Superior temporal gyrus (tissue), 1 donor: Measurements from ENCODE around the gene EMC10.
"Not testable (repeated sequence)": the region's sequence is repeated elsewhere in the genome, so short reads cannot be mapped to it uniquely, and the experiment has no call there.

Source experiments
- DNase-seq: peaks from one replicate; pipeline ENCODE4 v3.0.0-alpha.2; 2016; ENCODE audit errors: extremely low spot score

EMC10 gene

DNA sequence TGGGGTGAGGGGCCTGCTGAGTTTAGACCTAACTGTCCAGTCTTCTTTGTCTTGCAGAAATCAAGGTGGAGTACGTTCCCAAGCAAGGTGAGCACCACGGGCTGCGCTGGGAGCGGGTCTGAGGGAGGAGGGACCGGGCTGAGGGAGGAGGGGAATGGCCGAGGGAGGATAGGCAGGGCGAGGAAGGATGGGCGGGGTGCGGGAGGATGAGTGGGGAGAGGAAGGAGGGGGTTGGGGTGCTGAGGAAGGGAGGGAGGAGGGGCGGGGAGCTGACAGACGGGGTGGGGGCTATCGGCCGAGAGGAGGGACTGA is 25.1 kb upstream of the EMC10 start:
- no peak for DNase-seq

DNA sequence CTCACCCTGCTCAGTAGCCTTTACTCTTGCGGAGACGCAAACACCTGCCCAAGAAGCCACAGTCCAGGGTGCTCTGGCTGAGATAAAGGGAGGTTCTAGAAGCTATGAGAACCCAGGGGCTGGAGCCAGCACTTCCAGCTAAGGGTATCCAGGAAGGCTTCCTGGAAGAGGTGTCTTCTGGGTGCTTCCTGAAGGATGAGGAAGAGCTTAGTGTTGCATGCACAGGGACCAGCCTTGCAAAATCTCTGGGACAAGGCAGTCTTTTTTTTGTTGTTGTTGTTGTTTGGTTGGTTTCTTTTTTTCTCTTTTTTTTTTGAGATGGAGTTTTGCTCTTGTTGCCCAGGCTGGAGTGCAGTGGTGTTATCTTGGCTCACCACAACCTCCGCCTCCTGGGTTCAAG is 23.1 kb upstream of the EMC10 start:
- no peak for DNase-seq

DNA sequence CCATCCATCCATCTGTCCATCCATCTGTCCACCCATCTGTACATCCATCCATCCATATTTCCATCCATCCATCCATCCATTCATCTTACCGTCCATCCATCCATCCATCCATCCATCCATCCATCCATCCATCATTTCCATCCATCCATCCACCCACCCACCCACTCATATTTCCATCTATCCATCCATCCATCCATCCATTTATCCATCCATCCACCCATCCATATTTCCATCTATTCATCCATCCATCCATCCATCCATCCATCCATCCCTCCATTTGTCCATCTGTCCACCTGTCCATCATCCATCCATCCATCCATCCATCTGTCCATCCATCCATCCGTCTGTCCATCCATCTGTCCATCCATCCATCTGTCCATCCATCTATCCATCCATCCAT is 20.3 kb upstream of the EMC10 start:
- DNase-seq, result no peak

DNA sequence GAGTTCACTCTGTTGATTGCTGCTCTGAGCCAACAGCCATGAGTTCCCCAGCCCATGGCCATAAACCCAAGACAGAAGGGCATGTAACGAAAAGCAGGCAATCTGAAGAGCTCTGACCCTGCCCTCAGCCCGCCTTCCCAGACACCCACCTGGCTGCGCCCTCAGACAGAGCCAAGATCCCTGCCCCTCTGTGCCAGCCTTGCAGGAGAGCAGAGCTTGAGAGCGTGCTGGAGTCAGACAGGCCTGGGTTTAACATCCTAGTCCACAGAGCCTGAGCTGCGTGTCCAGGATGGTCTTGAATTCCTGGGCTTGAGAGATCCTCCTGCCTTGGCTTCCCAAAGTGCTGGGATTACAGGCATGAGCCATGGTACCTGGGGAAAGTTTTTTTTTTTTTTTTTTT is 19.0 kb upstream of the EMC10 start:
- no peak for DNase-seq

DNA sequence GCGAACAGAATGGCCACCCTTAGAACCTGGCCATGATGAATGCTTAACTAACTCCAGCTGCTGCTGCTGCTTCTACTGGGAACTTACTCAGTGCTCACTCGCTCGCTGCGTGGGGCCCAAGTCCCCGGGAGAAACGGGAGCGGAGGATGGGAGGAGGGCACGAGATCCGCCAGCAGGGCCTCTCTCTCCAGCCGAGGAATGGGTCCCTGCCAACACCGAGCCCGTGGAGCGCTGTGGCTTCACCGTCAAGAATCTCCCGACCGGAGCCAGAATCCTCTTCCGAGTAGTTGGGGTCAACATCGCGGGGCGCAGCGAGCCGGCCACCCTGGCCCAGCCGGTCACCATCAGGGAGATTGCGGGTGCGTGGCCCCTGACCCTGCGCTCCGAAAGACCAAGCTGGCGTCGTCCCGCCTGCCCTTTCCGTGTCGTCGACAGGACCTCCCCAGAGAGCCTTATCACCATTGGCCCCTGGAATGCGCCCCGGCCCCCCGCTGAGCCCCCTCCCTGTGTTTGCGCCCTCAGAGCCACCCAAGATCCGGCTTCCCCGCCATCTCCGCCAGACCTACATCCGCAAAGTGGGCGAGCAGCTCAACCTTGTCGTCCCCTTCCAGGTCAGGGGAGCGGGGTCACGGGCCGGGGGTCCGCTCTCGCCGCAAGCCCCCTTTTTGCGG is 17.8 kb upstream of the EMC10 start:
- no peak for DNase-seq

DNA sequence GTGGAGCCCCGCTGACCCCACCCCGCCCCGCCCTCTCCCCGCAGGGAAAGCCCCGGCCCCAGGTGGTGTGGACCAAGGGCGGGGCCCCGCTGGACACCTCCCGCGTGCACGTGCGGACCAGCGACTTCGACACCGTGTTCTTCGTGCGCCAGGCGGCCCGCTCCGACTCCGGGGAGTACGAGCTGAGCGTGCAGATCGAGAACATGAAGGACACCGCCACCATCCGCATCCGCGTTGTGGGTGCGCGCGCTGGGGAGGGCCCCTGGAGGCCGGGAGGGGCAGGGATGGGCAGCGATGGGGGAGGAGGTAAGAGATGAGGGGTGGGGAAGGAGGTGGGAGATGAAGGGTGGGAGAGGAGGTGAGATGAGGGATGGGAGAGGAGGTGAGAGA is 17.2 kb upstream of the EMC10 start:
- no peak for DNase-seq

DNA sequence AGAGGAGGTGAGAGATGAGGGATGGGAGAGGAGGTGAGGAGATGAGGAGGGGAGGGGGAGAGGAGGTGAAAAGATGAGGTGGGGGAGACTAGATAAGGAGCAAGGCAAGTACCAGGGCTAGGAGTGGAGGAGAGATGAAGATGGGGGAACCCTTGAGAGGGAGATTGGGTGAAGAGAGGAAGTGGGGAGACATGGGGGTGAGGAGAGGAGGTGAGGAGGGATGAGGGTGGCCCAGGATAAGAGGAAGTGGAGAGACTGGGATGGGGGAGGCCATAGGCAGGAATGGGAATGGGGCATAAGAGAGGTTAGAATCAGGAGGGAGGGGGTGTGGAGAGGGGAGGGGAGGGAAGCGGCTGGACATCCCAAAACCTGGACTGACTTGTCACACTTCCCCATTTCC is 16.7 kb upstream of the EMC10 start:
- DNase-seq, result no peak

DNA sequence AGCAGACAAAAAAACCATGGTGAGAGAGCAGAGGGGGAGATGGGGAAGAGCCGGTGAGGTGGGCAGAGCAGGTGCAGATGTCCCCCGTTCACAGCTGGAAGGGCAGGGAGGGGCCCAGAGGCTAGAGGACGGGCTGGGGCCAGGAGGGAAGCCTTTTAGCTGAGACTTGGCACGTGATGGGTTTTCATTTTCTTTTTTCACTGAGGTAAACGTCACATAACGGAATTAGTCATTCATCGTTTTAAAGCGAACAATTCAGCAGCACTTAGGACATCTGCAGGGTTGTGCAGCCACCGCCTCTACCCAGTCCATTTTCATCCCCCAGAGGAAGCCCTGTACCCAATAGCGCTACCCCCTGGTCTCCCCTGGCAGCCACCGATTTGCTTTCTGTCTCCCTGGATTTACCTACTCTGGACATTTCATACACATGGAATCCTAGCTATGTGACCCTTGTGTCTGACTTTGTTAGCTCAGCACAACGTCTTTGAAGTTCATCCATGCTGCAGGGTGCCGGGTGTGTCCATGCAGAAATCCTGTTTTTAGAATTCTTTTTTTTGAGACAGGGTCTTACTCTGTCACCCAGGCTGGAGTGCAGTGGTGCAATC is 16.0 kb upstream of the EMC10 start:
- DNase-seq, result no peak

DNA sequence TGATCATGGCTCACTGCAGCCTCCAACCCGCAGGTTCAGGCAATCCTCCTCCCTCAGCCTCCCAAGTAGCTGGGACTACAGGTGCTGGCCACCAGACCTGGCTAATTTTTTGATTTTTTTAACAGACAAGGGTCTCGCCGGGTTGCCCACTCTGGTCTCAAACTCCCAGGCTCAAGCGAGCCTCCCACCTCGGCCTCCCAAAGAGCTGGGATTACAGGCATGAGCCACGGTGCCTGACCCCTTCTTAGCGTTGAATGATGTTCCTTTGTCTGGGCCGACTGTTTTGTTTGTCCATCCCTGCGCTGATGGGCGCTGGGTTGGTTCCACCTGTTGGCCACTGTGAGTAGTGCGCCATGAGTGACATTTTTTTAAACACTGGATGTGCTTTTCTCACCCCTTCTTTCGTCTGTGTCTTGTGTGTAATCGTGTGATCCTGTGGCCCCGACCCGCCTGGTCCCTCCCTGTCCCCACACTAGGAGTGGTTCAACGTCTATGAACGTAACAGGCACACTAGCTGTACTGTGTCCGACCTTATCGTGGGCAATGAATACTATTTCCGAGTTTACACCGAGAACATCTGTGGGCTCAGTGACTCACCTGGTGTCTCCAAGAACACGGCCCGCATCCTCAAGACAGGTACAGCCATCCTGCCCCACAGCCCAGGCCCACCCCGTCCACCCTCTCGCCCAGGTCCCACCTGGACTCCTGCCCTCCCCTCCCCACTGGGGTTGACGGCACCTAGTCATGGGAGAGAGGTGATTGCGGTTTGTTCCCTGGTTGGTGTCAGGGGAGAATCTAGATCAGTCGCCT is 15.0 kb upstream of the EMC10 start:
- peak; percentile 79 for DNase-seq

DNA sequence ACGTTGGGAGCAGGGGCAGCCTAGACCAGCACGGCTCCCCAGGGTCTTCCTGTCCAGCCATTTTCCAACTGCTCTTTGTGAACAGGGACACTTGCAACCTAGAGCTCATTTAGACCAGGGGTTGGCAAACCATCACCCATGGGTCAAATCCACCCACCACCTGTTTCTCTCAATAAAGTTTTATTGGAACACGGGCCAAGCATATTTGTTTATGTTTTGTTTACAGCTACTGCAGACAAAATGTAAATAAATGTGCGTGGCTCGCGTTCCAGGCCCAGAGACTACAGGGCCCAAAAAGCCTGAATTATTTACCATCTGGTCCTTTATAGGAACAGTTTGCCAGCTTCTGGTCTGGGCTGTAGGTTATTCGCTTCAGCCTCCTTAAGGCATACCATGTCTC is 13.3 kb upstream of the EMC10 start:
- DNase-seq, result no peak

DNA sequence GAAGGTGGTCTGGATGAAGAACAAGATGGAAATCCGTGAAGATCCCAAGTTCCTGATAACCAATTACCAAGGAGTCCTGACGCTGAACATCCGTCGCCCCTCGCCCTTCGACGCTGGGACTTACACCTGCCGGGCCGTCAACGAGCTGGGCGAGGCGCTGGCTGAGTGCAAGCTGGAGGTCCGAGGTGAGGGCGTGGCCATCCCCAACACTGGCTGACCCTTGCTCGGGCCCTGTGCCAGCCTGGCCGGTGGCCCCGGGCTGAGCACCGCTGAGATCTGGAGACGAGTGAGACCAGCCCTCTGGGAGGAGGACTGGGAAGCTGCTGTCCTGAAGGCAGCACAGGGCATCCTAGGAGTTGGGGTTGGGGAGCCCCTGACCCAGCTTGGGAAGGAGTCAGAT is 12.0 kb upstream of the EMC10 start:
- DNase-seq, result no peak

DNA sequence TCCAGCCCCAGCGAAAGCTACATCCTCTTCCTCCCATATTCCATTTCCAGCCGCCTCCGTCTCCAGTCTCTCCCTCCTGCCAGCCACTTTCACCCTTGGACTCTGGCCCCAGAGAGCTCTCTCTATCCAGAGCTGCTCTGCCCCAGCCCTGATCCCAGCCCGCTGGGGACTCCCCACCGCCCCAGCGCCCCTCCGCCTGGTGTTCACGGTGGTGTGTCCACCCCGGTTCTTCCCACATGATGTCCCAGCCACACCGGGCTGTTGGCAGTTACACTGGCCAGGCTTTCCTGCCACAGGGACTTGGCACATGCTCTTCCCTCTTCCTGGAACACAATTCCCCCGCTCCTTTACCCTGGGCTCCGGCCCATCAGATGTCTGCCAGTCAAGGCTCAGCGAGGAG is 11.3 kb upstream of the EMC10 start:
- no peak for DNase-seq

DNA sequence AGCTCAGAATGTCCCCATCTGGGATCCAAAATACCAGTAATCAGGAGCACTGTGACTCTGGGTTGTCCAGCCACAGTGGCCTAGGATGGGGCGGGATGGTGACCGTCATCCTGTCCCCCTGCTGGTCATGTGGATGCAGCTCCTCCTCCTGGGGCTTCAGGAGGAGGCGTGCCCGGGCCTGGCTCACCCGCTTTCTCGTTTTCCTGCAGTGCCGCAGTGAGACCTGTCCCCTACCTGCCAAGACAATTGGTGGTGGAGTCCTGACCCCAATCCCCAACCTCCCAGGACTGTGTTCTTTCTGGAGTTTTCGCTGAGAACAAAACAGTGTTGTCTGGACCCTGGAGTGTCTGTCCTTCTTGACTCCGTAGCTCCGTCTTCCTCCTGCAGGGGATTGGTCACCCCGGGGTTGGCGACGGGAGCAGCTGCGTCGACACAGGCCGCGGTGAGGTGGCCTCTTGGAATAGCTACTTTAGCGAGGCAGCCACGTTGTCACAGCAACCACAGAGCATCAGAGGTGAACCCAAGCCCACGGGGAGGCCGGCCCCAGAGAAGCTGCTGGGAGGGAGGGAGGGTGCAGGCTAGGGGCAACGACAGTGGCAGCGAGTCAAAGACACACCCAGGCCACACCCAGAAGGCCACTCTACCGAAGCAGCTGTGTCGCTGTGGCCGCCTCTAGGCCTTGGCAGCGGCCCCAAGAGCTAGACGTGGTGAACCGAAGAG is 10.2 kb upstream of the EMC10 start:
- DNase-seq, result no peak

DNA sequence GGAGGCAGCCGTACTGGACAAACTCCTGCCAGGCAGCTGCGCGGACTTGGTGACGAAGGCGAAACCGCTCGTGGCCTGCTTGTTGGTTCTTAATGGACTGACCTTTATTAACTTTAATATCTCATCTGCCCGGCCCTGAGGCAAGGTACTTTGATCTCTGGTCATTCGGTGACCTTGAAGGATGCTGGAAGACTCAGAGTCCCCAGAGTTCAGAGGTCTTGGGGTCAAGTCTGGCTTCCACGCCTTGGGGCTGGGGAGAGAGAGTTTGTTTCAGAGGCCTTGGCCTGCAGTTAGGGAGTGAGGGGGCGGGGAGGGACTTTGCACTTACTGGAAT is 9.6 kb upstream of the EMC10 start:
- DNase-seq, result no peak

DNA sequence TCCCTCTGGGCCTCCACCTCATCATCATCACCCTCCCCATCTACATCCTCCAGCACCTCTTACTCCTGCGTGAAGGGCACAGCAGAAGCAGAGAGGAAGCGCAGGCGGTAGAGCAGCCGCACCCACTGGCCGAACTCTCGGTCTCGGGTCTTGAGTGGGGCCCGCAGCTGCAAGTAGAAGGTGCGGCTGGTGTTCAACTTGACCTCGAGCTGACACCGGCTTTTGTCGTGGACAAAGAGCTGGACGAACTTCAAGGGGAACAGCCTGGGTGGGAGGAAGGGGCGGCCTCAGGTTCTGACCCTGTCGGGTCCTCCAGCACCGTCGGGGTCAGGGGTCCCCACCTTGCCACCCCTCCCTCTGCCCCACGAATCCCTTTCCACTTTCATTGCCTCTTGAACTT is 8.7 kb upstream of the EMC10 start:
- DNase-seq, result no peak

DNA sequence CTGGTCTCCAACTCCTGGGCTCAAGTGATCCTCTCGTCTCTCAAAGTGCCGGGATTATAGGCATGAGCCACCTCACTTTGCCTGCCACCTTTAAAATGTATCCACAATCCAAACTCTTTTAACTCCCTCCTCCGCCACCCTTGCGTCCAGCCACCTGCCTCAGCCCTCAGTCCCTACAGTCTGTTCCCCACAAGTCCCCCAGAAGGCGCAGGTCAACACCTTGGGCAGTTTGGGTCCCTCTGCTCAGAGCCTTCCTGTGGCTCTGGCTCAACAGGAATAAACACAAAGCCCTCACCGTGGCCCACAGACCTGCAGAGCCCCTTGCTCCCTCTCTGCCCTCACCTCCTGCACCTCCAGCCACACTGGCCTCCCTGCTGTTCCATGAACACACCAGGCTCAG is 7.5 kb upstream of the EMC10 start:
- DNase-seq, result no peak

DNA sequence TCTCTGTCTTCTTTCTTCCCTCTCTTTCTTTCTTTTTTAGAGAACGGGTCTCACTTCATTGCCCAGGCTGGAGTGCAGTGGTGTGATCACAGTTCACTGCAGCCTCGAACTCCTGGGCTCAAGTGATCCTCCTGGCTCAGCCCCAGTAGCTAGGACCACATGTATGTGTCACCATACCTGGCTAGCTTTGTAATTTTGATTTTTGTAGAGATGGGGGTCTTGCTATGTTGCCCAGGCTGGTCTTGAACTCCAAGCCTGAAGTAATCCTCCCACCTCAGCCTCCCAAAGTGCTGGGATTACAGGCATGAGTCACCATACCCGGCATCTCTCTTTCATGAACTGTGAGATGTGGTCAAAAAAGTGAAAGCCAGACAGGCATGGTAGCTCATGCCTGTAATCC is 3.0 kb upstream of the EMC10 start:
- not testable (repeated sequence) for DNase-seq

DNA sequence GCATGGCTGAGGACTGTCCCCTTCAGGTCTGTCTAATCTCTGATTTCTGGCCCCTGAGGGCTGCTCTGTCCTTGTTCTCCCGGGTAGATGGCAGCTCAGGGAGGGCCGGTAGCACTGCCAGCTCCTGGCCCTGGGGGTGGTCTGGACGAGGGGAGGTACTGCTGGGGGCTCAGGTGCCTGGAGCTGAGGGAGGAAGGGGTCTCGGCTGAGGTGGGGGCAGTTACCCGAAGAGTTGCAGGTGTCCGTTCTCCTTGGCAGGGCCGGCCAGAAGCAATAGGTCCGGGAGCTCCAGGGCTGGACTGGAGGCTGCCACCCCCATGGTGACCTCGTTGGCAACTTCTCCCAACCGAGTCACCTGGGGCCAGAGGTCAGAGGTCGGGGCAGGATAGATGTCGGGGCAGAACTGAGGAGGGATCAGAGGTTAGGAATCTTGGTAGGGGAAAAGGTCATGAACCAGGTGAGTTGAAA is 1.2 kb upstream of the EMC10 start:
- no peak for DNase-seq

DNA sequence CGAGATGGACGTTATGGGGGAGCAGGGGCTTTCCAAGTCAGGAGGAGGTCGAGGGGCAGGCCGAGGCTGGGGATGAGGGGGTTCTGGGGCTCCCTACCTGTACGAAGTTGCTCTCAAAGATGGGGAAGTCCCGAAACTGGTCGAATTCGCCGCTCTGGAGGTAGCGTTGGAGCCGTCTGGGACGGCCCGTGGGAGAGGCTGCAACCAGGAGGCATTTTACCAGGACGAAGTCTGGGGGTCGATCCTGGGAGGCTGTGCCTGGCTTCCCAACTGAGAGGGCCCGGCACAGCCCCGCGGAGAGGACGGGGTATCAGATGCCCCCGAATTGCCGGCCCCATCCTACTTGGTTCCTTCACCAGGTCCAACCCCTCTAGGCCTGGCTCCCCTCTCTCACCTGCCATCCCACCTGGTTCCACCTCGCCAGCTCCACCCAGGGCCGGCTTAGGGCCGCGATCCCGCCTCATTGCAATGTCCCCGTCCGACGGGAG is 527 bp upstream of the EMC10 start:
- no peak for DNase-seq

DNA sequence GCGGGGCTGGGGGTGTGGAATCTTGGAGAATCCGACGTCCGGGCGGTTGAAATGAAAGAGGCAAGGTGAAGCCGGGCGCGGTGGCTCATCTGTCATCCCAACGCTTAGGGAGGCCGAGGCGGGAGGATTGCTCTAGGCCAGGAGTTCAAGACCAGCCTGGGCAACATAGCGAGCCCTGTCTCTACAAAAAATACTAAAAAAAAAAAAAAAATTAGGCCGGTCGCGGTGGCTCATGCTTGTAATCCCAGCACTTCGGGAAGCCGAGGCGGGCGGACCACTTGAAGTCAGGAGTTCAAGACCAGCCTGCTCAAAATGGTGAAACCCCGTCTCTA is 566 bp downstream of the EMC10 start:
- DNase-seq, result no peak

DNA sequence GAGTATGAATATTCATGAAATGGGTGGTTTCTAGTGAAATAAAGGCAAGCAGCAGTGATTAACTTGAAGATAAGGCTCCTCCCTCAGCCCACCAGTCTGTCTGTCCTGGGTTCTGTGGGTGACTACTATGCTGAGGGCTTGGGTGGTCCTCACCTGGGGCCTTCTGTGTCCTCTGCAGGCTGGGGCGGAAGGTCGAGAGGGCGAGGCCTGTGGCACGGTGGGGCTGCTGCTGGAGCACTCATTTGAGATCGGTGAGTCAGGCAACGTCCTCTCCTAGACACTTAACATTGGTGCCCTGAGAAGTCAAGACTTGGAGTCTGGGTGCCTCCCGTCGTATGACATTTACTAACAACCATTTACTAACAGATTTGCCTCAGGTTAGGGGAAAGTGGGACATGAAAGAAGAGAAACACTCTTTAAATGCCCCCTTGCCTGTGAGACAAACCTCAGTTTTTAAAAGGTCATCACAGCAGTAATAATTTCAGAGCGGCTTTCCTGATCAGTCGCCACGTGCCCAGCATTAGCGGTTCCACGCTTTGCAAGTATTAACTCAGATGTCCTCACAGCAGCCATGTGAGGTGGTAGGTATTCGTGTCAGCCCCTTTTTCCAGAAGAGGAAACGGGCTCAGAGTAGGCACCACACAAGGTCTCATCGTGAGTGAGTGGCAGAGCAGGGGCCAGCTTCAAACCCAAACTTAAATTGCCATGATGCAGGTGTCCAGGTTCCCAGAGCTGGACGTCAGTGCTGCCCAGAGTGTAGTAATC is 1.6 kb downstream of the EMC10 start:
- no peak for DNase-seq
